ENCODE data around the gene MICALL2.
A peak's percentile ranks its signal among the peaks of the same experiment; 100 is the strongest.

The MICALL2 gene

GRCh38 chr7:1468203-1468602 lies 8.9 kb upstream of the MICALL2 start:
- DNase-seq (ENCODE audit: low read depth), result no peak

- DNase-seq (ENCODE audit: low read depth), result no peak
Observed at GRCh38 chr7:1466524-1467271, 7.4 kb upstream of the MICALL2 start.

- DNase-seq (ENCODE audit: low read depth), result no peak
Observed at GRCh38 chr7:1464694-1465093, 5.4 kb upstream of the MICALL2 start.

GRCh38 chr7:1463676-1464223 lies 4.5 kb upstream of the MICALL2 start:
- no peak for DNase-seq (ENCODE audit: low read depth)

GRCh38 chr7:1461646-1462375 lies 2.5 kb upstream of the MICALL2 start:
- no peak for DNase-seq (ENCODE audit: low read depth)

GRCh38 chr7:1460821-1461645 lies 1.8 kb upstream of the MICALL2 start:
- DNase-seq (ENCODE audit: low read depth), result no peak

- DNase-seq (ENCODE audit: low read depth), result no peak
Observed at GRCh38 chr7:1459920-1460820, 900 bp upstream of the MICALL2 start.

- peak; percentile 89 for DNase-seq (ENCODE audit: low read depth)
Observed at GRCh38 chr7:1459512-1459892, 232 bp upstream of the MICALL2 start.

- no peak for DNase-seq (ENCODE audit: low read depth)
Observed at GRCh38 chr7:1457949-1458682, 1.2 kb downstream of the MICALL2 start.

- no peak for DNase-seq (ENCODE audit: low read depth)
Observed at GRCh38 chr7:1457059-1457948, 2.0 kb downstream of the MICALL2 start.

GRCh38 chr7:1455955-1456354 lies 3.3 kb downstream of the MICALL2 start:
- DNase-seq (ENCODE audit: low read depth), result no peak

GRCh38 chr7:1455241-1455939 lies 3.9 kb downstream of the MICALL2 start:
- DNase-seq (ENCODE audit: low read depth), result no peak

GRCh38 chr7:1454542-1454941 lies 4.7 kb downstream of the MICALL2 start:
- no peak for DNase-seq (ENCODE audit: low read depth)

- no peak for DNase-seq (ENCODE audit: low read depth)
Observed at GRCh38 chr7:1452205-1452604, 7.1 kb downstream of the MICALL2 start.

- DNase-seq (ENCODE audit: low read depth), result no peak
Observed at GRCh38 chr7:1450987-1451386, 8.3 kb downstream of the MICALL2 start.

GRCh38 chr7:1450431-1450830 lies 8.8 kb downstream of the MICALL2 start:
- no peak for DNase-seq (ENCODE audit: low read depth)

GRCh38 chr7:1449951-1450350 lies 9.3 kb downstream of the MICALL2 start:
- DNase-seq (ENCODE audit: low read depth), result no peak

GRCh38 chr7:1449501-1449900 lies 9.8 kb downstream of the MICALL2 start:
- DNase-seq (ENCODE audit: low read depth), result no peak

- DNase-seq (ENCODE audit: low read depth), result no peak
Observed at GRCh38 chr7:1448958-1449357, 10.3 kb downstream of the MICALL2 start.

All from stimulated activated CD8-positive, alpha-beta memory T cell treated with anti-CD3 and anti-CD28 coated beads, Interleukin-12 subunit alpha, Interleukin-12 subunit beta, amount 100 ng/mL, for 1 hour (primary cell).